WTC11 (cell line): Measurements from ENCODE around the gene ARAP2. TPM values are rescaled to one million over a fixed set of nuclear protein-coding genes. Genes with fewer than 3 reads are reported as not detected.

Source experiments
- ATAC-seq: fragments of 200-7000 bp; cut with Tn5 transposase; 2 replicates; pipeline ENCODE4 v1.10.0; 2021; ENCODE audit warnings: mild to moderate bottlenecking, moderate library complexity
- CTCF ChIA-PET: fragments of 300-600 bp; sonication (Branson Sonifier 250); formaldehyde crosslinking; loops from one replicate; lab custom pipeline; 2021; ENCODE audit warnings: antibody characterized with exemption; lab: Charles Lee
- POLR2A ChIA-PET: fragments of 350-600 bp; sonication (Branson Sonifier 250); formaldehyde crosslinking; loops from one replicate; lab custom pipeline; 2021; ENCODE audit warnings: antibody characterized with exemption; lab: Charles Lee
- DNase-seq: peaks from one replicate; pipeline ENCODE4 v3.0.0; 2021; ENCODE audit warnings: low spot score
- H3K27ac Mint-ChIP-seq: 2 replicates; pipeline ENCODE4 v1.8.0; 2021; ENCODE audit warnings: mixed read lengths
- H3K27me3 Mint-ChIP-seq: 2 replicates; pipeline ENCODE4 v1.8.0; 2021; ENCODE audit warnings: low read depth, mild to moderate bottlenecking, moderate library complexity, mixed read lengths
- H3K36me3 Mint-ChIP-seq: 2 replicates; pipeline ENCODE4 v1.8.0; 2021; ENCODE audit warnings: mixed read lengths
- H3K4me1 Mint-ChIP-seq: 2 replicates; pipeline ENCODE4 v1.8.0; 2022; ENCODE audit warnings: mixed read lengths
- H3K4me3 Mint-ChIP-seq: 2 replicates; pipeline ENCODE4 v1.8.0; 2021; ENCODE audit warnings: mild to moderate bottlenecking, moderate library complexity, mixed read lengths
- H3K9me3 Mint-ChIP-seq: 2 replicates; pipeline ENCODE4 v1.8.0; 2021; ENCODE audit warnings: mixed read lengths
- ARID4B ChIP-seq: sonication (generic); formaldehyde crosslinking; IDR thresholded peaks from 2 replicates; pipeline ENCODE4 v1.8.0; 2023; ENCODE audit warnings: missing genetic modification reagents, mild to moderate bottlenecking, borderline replicate concordance
- ATF1 ChIP-seq: sonication (generic); formaldehyde crosslinking; IDR thresholded peaks from 2 replicates; pipeline ENCODE4 v1.8.1; 2023; ENCODE audit warnings: mild to moderate bottlenecking, moderate library complexity, missing genetic modification reagents
- ATF3 ChIP-seq: sonication (generic); formaldehyde crosslinking; conservative IDR thresholded peaks from 2 replicates; pipeline ENCODE4 v1.8.1; 2022; ENCODE audit warnings: mild to moderate bottlenecking, missing genetic modification reagents
- ATF6 ChIP-seq: sonication (generic); formaldehyde crosslinking; IDR thresholded peaks from 2 replicates; pipeline ENCODE4 v1.8.1; 2023; ENCODE audit warnings: mild to moderate bottlenecking, missing genetic modification reagents
- EMX1 ChIP-seq: fragments of 250-450 bp; sonication (Bioruptor Pico); IDR thresholded peaks from 2 replicates; pipeline ENCODE4 v1.8.0; 2021; ENCODE audit warnings: mild to moderate bottlenecking
- ESRRA ChIP-seq: sonication (generic); formaldehyde crosslinking; IDR thresholded peaks from 2 replicates; pipeline ENCODE4 v1.8.1; 2022; ENCODE audit warnings: mild to moderate bottlenecking, missing genetic modification reagents, borderline replicate concordance
- GABPB1 ChIP-seq: sonication (generic); formaldehyde crosslinking; IDR thresholded peaks from 2 replicates; pipeline ENCODE4 v1.8.1; 2023; ENCODE audit warnings: mild to moderate bottlenecking, missing genetic modification reagents
- MYBL2 ChIP-seq: sonication (generic); formaldehyde crosslinking; IDR thresholded peaks from 2 replicates; pipeline ENCODE4 v1.8.1; 2023; ENCODE audit warnings: mild to moderate bottlenecking, moderate library complexity, missing genetic modification reagents
- NR2C2 ChIP-seq: sonication (generic); formaldehyde crosslinking; IDR thresholded peaks from 2 replicates; pipeline ENCODE4 v1.8.0; 2022; ENCODE audit warnings: mild to moderate bottlenecking, missing genetic modification reagents
- OVOL2 ChIP-seq: fragments of 250-450 bp; sonication (Bioruptor Pico); IDR thresholded peaks from 2 replicates; pipeline ENCODE4 v1.9.0; 2021; ENCODE audit warnings: mild to moderate bottlenecking, borderline replicate concordance
- PRRX2 ChIP-seq: fragments of 250-450 bp; sonication (Bioruptor Pico); IDR thresholded peaks from 2 replicates; pipeline ENCODE4 v1.8.0; 2021; ENCODE audit warnings: mild to moderate bottlenecking
- TEAD1 ChIP-seq: sonication (generic); formaldehyde crosslinking; IDR thresholded peaks from 2 replicates; pipeline ENCODE4 v1.8.0; 2022; ENCODE audit warnings: mild to moderate bottlenecking, missing genetic modification reagents
- ZNF121 ChIP-seq: sonication (generic); formaldehyde crosslinking; IDR thresholded peaks from 2 replicates; pipeline ENCODE4 v1.8.0; 2023; ENCODE audit warnings: missing genetic modification reagents
- ZNF219 ChIP-seq: sonication (generic); formaldehyde crosslinking; IDR thresholded peaks from 2 replicates; pipeline ENCODE4 v1.8.0; 2023; ENCODE audit warnings: missing genetic modification reagents, mild to moderate bottlenecking, borderline replicate concordance
- ZNF232 ChIP-seq: sonication (generic); formaldehyde crosslinking; IDR thresholded peaks from 2 replicates; pipeline ENCODE4 v1.8.0; 2022; ENCODE audit warnings: mild to moderate bottlenecking, missing genetic modification reagents
- ZNF416 ChIP-seq: fragments of 250-450 bp; sonication (Bioruptor Pico); IDR thresholded peaks from 2 replicates; pipeline ENCODE4 v1.9.0; 2021; ENCODE audit warnings: mild to moderate bottlenecking, inconsistent platforms
- ZNF532 ChIP-seq: fragments of 250-450 bp; sonication (Bioruptor Pico); IDR thresholded peaks from 2 replicates; pipeline ENCODE4 v1.9.0; 2021; ENCODE audit warnings: mild to moderate bottlenecking, borderline replicate concordance
- total RNA-seq: library from RNA; stranded (reverse); gene quantifications from 3 replicates; pipeline ENCODE4 v1.2.3, GENCODE V29; 2021
- TF ChIP-seq, protein P1 (sequence below): sonication (generic); formaldehyde crosslinking; IDR thresholded peaks from 2 replicates; pipeline ENCODE4 v1.8.1; 2022; ENCODE audit warnings: mild to moderate bottlenecking, moderate library complexity, missing genetic modification reagents
- TF ChIP-seq, protein P2 (sequence below): sonication (generic); formaldehyde crosslinking; IDR thresholded peaks from 2 replicates; pipeline ENCODE4 v1.8.1; 2022; ENCODE audit warnings: mild to moderate bottlenecking, missing genetic modification reagents, moderate library complexity, borderline replicate concordance

The ARAP2 gene
- total RNA-seq, 1 experiment from 2014 or later, result 1.0 TPM

- Mint-ChIP-seq H3K9me3 (0 out of 2 replicates have a peak, but pooled peaks cover under 1% of the 10 kb centered on the region), H3K27me3 (no peaks in the 10 kb centered on the region), H3K36me3 (no peaks in the 10 kb centered on the region), H3K4me3 (no peak overlapping the region), H3K4me1 (no peaks in the 10 kb centered on the region), H3K27ac (no peak overlapping the region)
- ATAC-seq (no peak), DNase-seq (no peak)
- POLR2A ChIA-PET, result interaction anchor here (0.6 kb wide), 1 partner anchor 199 kb away, joined by 3 read pairs; no protein-coding TSS in a partner anchor
- CTCF ChIA-PET, result no interaction called here
- TF ChIP-seq MYBL2 (CRISPR knock-in tag) (no peak), ZNF121 (CRISPR knock-in tag) (no peak), ZNF219 (no peak), ATF6 (CRISPR knock-in tag) (no peak)
Observed at GRCh38 chr4:36046026-36046425, 198.3 kb downstream of the ARAP2 start.

- ATAC-seq, result no peak
- Mint-ChIP-seq H3K27ac (no peak overlapping the region), H3K4me3 (no peak overlapping the region), H3K9me3 (0 out of 2 replicates have a peak, but pooled peaks cover 3% of the 10 kb centered on the region), H3K27me3 (no peaks in the 10 kb centered on the region), H3K4me1 (peaks cover 7% of the 10 kb centered on the region; the same call in 1 of the 2 replicates), H3K36me3 (no peaks in the 10 kb centered on the region)
- POLR2A ChIA-PET, result no interaction called here
- TF ChIP-seq EMX1 (CRISPR knock-in tag) (no peak), TEAD1 (CRISPR knock-in tag) (no peak), PRRX2 (CRISPR knock-in tag) (no peak)
- TF ChIP-seq, protein P1, sequence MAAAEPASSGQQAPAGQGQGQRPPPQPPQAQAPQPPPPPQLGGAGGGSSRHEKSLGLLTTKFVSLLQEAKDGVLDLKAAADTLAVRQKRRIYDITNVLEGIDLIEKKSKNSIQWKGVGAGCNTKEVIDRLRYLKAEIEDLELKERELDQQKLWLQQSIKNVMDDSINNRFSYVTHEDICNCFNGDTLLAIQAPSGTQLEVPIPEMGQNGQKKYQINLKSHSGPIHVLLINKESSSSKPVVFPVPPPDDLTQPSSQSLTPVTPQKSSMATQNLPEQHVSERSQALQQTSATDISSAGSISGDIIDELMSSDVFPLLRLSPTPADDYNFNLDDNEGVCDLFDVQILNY (CRISPR knock-in tag), result no peak
- DNase-seq, result no peak
- CTCF ChIA-PET, result no interaction called here
Observed at GRCh38 chr4:36043901-36044300, 200.4 kb downstream of the ARAP2 start.

DNA sequence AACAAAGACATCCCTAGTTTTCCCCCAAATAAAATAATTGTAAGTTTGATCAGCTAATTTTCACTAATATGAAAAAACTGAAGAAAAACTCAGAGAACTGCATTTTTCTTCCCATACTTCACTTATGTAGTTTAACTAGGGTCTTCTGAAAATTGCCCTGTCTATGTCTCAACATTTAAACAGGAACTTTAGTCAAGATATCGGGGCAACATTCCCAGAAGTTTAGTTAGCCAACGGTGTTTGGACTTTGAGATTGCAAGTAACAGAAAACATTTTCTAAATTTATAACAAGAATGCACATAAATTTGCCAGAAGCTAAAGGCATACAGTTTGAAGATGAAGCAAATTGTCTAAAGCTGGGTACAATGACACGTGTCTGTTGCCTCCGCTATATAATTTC is 201.1 kb downstream of the ARAP2 start:
- ChIA-PET POLR2A (no interaction called here), CTCF (no interaction called here)
- 0 out of 2 replicates have a peak, but pooled peaks cover 3% of the 10 kb centered on the region for H3K9me3 Mint-ChIP-seq
- H3K36me3 Mint-ChIP-seq, result no peaks in the 10 kb centered on the region
- no peak for ATAC-seq
- H3K27me3 Mint-ChIP-seq, result no peaks in the 10 kb centered on the region
- H3K4me1 Mint-ChIP-seq, result peaks cover 13% of the 10 kb centered on the region
- TF ChIP-seq ESRRA (no peak), ZNF121 (CRISPR knock-in tag) (no peak), ZNF416 (no peak), NR2C2 (no peak), GABPB1 (CRISPR knock-in tag) (no peak), ARID4B (no peak), OVOL2 (CRISPR knock-in tag) (no peak), ZNF232 (CRISPR knock-in tag) (no peak), ZNF532 (CRISPR knock-in tag) (no peak), ATF3 (no peak), ATF1 (no peak)
- TF ChIP-seq, protein P2, sequence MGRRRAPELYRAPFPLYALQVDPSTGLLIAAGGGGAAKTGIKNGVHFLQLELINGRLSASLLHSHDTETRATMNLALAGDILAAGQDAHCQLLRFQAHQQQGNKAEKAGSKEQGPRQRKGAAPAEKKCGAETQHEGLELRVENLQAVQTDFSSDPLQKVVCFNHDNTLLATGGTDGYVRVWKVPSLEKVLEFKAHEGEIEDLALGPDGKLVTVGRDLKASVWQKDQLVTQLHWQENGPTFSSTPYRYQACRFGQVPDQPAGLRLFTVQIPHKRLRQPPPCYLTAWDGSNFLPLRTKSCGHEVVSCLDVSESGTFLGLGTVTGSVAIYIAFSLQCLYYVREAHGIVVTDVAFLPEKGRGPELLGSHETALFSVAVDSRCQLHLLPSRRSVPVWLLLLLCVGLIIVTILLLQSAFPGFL (CRISPR knock-in tag), result no peak
- no peak overlapping the region for H3K4me3 Mint-ChIP-seq
- no peak for DNase-seq
- H3K27ac Mint-ChIP-seq, result no peak overlapping the region
